ENCODE data around the gene BMP8A.

GRCh38 chr1:39505289-39505688 is 13.9 kb downstream of the BMP8A start:
- TF ChIP-seq CTCF (IDR thresholded peaks at IDR 0.05), result no peak
- TF ChIP-seq EZH2phosphoT487 (IDR thresholded peaks at IDR 0.05), result no peak
- no peak for TF ChIP-seq EZH2 (IDR thresholded peaks at IDR 0.05)
